NB4 (cell line): ENCODE results near the gene CNNM4.

Experiments
- MYC ChIP-seq: IDR thresholded peaks from 2 replicates; pipeline ENCODE4 v1.6.1; 2011; ENCODE audit warnings: low read depth, low read length
- POLR2A ChIP-seq: IDR thresholded peaks from 2 replicates; pipeline ENCODE4 v1.6.1; 2011; ENCODE audit warnings: mild to moderate bottlenecking; ENCODE audit not compliant: insufficient read length; ENCODE audit errors: extremely low read depth
- TF ChIP-seq, protein P1 (sequence below): IDR thresholded peaks from one replicate; pipeline ENCODE4 v1.5.1; 2012; ENCODE audit warnings: low read depth, low read length
- TF ChIP-seq, protein P2 (sequence below): IDR thresholded peaks from 2 replicates; pipeline ENCODE4 v1.6.1; 2011; ENCODE audit warnings: low read depth, low read length

DNA sequence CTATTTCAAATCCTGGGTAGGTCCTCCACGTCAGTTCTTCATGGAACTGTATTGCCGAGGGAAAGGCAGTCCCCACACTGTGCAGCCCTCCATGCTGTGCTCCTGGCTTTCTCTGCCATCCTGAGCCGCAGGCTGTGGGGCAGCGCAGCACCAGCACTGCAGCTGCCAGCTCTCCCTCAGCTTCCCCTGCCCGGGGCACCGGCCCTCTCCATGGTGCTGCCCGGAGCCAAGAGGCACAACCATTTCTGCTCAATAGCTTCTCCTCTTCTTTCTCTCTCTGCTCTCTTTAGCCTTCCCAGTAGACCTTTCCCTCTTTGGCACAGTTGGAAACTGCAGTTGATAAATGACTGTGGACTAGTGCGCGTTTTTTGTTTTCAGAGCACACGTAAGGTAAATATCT lies 71.0 kb downstream of the CNNM4 start:
- TF ChIP-seq POLR2A (no peak), MYC (no peak)
- TF ChIP-seq, protein P1, sequence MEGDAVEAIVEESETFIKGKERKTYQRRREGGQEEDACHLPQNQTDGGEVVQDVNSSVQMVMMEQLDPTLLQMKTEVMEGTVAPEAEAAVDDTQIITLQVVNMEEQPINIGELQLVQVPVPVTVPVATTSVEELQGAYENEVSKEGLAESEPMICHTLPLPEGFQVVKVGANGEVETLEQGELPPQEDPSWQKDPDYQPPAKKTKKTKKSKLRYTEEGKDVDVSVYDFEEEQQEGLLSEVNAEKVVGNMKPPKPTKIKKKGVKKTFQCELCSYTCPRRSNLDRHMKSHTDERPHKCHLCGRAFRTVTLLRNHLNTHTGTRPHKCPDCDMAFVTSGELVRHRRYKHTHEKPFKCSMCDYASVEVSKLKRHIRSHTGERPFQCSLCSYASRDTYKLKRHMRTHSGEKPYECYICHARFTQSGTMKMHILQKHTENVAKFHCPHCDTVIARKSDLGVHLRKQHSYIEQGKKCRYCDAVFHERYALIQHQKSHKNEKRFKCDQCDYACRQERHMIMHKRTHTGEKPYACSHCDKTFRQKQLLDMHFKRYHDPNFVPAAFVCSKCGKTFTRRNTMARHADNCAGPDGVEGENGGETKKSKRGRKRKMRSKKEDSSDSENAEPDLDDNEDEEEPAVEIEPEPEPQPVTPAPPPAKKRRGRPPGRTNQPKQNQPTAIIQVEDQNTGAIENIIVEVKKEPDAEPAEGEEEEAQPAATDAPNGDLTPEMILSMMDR, result no peak
- TF ChIP-seq, protein P2, sequence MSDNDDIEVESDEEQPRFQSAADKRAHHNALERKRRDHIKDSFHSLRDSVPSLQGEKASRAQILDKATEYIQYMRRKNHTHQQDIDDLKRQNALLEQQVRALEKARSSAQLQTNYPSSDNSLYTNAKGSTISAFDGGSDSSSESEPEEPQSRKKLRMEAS, result no peak
